ENCODE measurements around the gene TMEM200C. TPM values are rescaled to one million over a fixed set of nuclear protein-coding genes. Genes with fewer than 3 reads are reported as not detected.

Gene TMEM200C
- total and polyA plus RNA-seq, 2 experiments from 2014 or later: 3.1 to 3.4 TPM

Small RNAs within 50 kb of the gene (microRNA-seq; reads per million reads assigned to microRNA genes)
- not detected for gene MIR3976

Small RNAs within 50 kb of the gene (small RNA-seq; reads per million reads assigned to genes)
- gene MIR3976: not detected

Measured in hepatocyte (in vitro differentiated cells).